HG03521 (cell line): Measurements from ENCODE around the gene SIMC1.
"Not testable (repeated sequence)": the region's sequence is repeated elsewhere in the genome, so short reads cannot be mapped to it uniquely, and the experiment has no call there.

Source experiments
- ATAC-seq: cut with Tn5 transposase; IDR thresholded peaks from one replicate; pipeline ENCODE4 v1.9.1; 2021; ENCODE audit warnings: mild to moderate bottlenecking, moderate library complexity; ENCODE audit not compliant: unreplicated experiment

SIMC1 gene

GRCh38 chr5:176290057-176290840 lies 52.0 kb downstream of the SIMC1 start:
- ATAC-seq: not testable (repeated sequence)

- ATAC-seq: not testable (repeated sequence)
These were observed 67.1 kb downstream of the SIMC1 start for GRCh38 chr5:176305356-176305755.

GRCh38 chr5:176317534-176318374 lies 79.5 kb downstream of the SIMC1 start:
- no peak for ATAC-seq

- ATAC-seq: no peak
These were observed 81.8 kb downstream of the SIMC1 start for GRCh38 chr5:176319827-176320554.

- ATAC-seq: no peak
These were observed 82.4 kb downstream of the SIMC1 start for GRCh38 chr5:176320577-176320976.

- no peak for ATAC-seq
These were observed 96.0 kb downstream of the SIMC1 start for GRCh38 chr5:176334031-176334770.

- no peak for ATAC-seq
These were observed 99.7 kb downstream of the SIMC1 start for GRCh38 chr5:176337913-176338312.

- no peak for ATAC-seq
These were observed 101.1 kb downstream of the SIMC1 start for GRCh38 chr5:176339304-176339703.

- ATAC-seq: no peak
These were observed 103.3 kb downstream of the SIMC1 start for GRCh38 chr5:176341325-176342157.

- no peak for ATAC-seq
These were observed 103.9 kb downstream of the SIMC1 start for GRCh38 chr5:176342158-176342483.

GRCh38 chr5:176342766-176343458 lies 104.7 kb downstream of the SIMC1 start:
- ATAC-seq: no peak

- no peak for ATAC-seq
These were observed 112.2 kb downstream of the SIMC1 start for GRCh38 chr5:176350416-176350815.

- ATAC-seq: no peak
These were observed 114.1 kb downstream of the SIMC1 start for GRCh38 chr5:176352116-176352878.

- no peak for ATAC-seq
These were observed 115.3 kb downstream of the SIMC1 start for GRCh38 chr5:176353533-176353932.

GRCh38 chr5:176355400-176356178 lies 117.4 kb downstream of the SIMC1 start:
- no peak for ATAC-seq

- no peak for ATAC-seq
These were observed 117.9 kb downstream of the SIMC1 start for GRCh38 chr5:176356179-176356566.

- ATAC-seq: no peak
These were observed 121.4 kb downstream of the SIMC1 start for GRCh38 chr5:176359658-176360057.

- ATAC-seq: peak; percentile 12
These were observed 122.7 kb downstream of the SIMC1 start for GRCh38 chr5:176360894-176361436.
